ENCODE measurements around the gene PAXX. TPM values are rescaled to one million over a fixed set of nuclear protein-coding genes. Genes with fewer than 3 reads are reported as not detected.

The PAXX gene
- total RNA-seq: 45.6 and 54.8 TPM in 2 replicates

GRCh38 chr9:136991993-136992818, at the start of gene PAXX:
TSS of gene PAXX (plus strand) at chr9:136992422. CDS start at chr9:136992444, 22 bp downstream.

DNA sequence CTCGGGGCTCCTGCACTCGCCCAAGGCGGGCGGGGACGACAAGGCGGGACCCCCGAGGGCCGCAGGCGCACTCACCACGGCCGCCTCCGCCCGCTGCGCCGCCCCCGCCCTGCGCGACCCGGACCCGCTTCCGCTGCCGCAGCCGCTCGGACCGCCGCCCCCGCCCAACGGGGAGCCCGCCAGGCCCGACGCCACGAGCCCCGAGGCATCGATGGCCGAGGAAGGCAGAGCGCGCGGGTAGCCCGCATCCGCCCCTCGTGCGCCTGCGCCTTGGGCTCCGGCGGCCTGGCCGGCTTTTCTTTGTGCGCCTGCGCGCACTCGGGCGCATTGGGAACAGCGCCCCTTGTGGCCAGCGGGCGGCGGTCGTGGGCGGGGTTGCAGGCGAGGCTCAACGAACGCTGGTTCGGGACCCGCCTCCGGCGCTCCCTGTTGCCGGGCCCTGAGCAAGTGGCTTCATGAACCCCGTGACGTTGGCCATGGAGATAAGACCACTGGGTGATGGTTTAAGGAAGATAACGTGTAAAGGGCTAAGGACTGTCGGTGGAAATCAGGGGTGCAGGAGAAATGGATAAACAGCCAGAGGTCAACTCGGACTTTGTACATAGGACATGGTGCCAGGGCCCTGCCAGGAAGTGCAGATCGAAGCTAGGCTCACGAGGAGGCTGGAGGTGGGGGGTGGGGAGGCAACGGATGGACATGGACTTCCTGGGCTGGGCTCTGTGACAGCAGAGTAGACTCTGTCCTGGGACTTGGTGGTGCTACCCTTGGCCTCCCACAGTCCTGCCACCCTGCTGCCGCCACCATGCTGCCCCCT, 47.5 kb upstream of the PAXX start, which contains the start of the genes C8G and FBXW5:
Gene C8G, plus strand, starts transcription at position 725 of the 814 bp plus-strand sequence. Its CDS starts 78 bp downstream, at position 803.
Gene FBXW5, minus strand, starts transcription at position 220 of the 814 bp plus-strand sequence. CDS start 655 bp downstream, outside the sequence.

GRCh38 chr9:136951541-136952320, 40.5 kb upstream of the PAXX start, which contains the start of gene LCN12:
TSS of gene LCN12 (plus strand) at chr9:136952273. CDS start at chr9:136952328, 55 bp downstream.

GRCh38 chr9:136977223-136977622, 15.0 kb upstream of the PAXX start, which contains the start of gene PTGDS:
TSS of gene PTGDS (plus strand) at chr9:136977504. CDS start at chr9:136977579, 75 bp downstream.

DNA sequence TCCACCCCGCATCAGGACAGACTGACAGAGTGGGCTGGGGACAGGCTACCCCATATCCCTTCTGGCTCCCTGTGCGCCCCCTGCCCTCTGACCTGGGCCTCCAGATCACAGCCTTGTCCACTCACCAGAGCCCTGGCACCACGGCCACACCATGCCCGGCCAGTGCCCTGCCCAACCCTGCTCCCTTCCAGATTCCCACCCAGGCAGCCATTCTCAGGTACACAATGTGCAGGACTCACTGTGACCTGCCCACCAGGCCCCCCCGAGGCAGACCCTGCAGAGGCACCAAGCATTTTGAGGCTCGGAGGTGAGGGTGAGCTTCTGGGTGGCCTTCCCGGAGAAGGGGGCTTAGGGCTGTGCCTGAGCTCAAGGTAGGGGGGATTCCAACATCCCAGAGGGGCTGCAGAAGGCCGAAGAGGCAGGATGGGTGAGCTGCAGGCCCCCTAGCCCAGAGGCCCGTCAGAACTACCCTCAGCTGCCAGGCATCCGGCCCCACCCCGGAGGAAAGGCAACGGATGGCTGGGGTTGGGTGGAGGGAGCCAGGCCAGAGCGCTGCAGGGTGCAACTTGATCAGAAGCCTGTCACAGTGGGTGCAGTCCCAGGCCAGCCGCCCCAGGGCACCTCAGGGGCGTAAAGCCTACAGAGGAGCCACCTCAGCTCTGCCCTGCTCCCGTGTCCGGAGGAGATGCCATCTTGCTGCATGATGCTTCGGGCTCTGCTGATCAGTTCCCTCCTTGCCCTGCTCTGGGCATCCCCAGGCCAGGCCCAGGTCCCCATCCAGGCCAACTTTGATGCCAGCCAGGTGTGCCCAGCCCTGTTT, 9.8 kb upstream of the PAXX start, which contains the start of gene LCNL1:
Gene LCNL1, plus strand, starts transcription at position 762 of the 820 bp plus-strand sequence. CDS start 594 bp downstream, outside the sequence.

GRCh38 chr9:136996361-136997292, 4.4 kb downstream of the PAXX start, which contains the start of gene CLIC3:
TSS of gene CLIC3 (minus strand) at chr9:136996568. CDS start at chr9:136996543, 25 bp downstream.

DNA sequence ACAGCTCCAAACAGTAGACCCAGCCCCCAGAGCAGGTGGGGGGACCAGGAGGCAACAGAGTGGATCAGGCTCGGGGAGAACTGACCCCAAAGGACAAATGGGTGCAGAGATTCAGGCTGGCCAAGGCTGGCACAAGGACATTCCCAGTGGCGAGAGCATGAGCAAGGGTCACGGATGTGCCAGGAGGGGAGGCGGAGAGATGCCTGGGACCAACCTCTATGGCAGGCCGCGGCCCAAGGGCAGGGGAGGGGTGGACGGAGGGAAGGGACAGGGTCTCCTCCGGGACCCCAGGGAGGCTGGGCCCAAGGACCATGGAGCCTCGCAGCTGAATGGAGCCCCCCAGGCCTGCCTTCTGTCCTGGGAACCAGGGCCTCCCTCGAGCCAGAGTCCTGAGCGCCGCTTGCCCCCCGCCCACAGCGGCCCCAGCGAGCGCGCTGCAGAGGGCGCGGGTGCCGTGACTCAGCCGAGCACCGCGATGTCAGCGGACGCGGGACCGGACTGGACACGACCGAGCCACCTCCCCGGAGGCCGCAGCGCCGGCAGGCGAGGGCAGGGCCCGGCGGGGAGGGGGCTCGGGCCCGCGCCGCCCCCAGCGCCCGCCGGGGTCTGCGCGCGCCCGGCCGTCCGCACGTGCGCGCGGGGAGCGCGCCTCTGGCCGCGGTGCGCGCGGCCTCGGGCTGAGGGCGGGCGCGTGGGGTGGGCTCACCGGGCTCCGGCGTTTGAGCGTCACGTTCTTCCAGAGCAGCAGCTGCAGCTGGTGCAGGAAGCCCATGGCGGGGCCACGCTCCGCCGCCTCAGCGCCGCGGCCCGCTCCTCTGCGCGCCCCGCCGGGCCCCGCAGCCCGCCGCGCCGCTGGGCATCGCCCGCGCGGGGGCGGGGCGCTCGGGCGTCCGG, 35.4 kb downstream of the PAXX start, which contains the start of gene ABCA2:
Gene ABCA2, minus strand, starts transcription at position 869 of the 894 bp plus-strand sequence. Its CDS starts 97 bp downstream, at position 772.

DNA sequence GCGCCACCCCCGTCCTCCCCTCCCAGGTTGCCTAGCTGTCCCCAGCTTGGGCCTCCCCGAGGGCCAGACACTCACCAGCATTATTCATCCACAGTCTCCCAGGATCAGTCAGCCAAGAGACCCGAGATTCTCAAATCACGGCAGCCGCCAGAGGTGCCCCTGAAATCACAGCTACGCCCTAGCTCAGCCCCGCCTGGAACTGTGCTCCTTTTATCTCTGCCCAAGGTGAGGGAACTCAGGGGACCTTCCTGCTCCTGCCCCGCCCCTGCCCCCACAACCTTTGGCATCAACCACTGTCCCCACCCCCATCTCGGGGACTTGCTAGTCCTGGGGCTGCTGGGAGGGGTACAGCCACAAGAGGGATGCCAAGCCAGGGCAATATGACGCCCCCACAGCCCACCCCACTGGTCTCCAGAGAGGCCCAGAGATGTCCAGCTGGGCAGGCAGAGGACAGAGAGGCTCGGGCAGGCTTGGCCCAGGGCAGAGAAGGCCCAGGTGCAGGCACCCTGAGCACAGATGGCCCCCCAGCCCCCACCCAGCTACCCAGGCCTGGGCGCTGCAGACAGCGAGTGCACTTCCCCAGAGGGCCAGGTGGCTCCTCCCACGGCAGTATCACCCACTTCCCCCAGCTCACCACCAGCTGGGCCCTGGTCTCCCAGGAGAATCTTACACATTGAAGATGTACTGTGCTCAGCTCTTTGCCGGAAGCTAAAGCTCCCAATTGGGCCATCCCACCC, 39.9 kb downstream of the PAXX start, which contains the start of gene FUT7:
Gene FUT7, minus strand, starts transcription at position 185 of the 737 bp plus-strand sequence. Its CDS starts 97 bp downstream, at position 88.

Other genes starting within 250 kb of the PAXX start
- not detected in 2 replicates for gene LCN10, start 249.5 kb upstream of the PAXX start, total RNA-seq
- gene LCN6, start 243.9 kb upstream of the PAXX start, total RNA-seq: not detected in 2 replicates
- not detected in 2 replicates for gene LCN8, start 234.2 kb upstream of the PAXX start, total RNA-seq
- not detected in 2 replicates for gene LCN15, start 227.9 kb upstream of the PAXX start, total RNA-seq
- gene TMEM141, start 201.1 kb upstream of the PAXX start, total RNA-seq: 240 and 247 TPM in 2 replicates
- gene CCDC183, start 196.1 kb upstream of the PAXX start, total RNA-seq: 1.3 TPM in 1 of 2 replicates, not detected in the other
- gene RABL6, start 184.5 kb upstream of the PAXX start, total RNA-seq: 82.2 and 126 TPM in 2 replicates
- gene AJM1, start 149.9 kb upstream of the PAXX start, total RNA-seq: 0.87 and 2.0 TPM in 2 replicates
- 127 and 150 TPM in 2 replicates for gene PHPT1, start 143.0 kb upstream of the PAXX start, total RNA-seq
- 2.6 and 3.1 TPM in 2 replicates for gene MAMDC4, start 140.1 kb upstream of the PAXX start, total RNA-seq
- gene EDF1, start 126.1 kb upstream of the PAXX start, total RNA-seq: 302 and 330 TPM in 2 replicates
- 10.0 and 16.7 TPM in 2 replicates for gene TRAF2, start 105.9 kb upstream of the PAXX start, total RNA-seq
- 149 and 155 TPM in 2 replicates for gene FBXW5, start 47.7 kb upstream of the PAXX start, total RNA-seq
- not detected in 2 replicates for gene C8G, start 47.2 kb upstream of the PAXX start, total RNA-seq
- gene LCN12, start 40.1 kb upstream of the PAXX start, total RNA-seq: not detected in 2 replicates
- not detected in 2 replicates for gene PTGDS, start 14.9 kb upstream of the PAXX start, total RNA-seq
- gene LCNL1, start 9.4 kb upstream of the PAXX start, total RNA-seq: not detected in 2 replicates
- 3.3 and 8.7 TPM in 2 replicates for gene CLIC3, start 4.1 kb downstream of the PAXX start, total RNA-seq
- 0.95 and 5.2 TPM in 2 replicates for gene ABCA2, start 35.8 kb downstream of the PAXX start, total RNA-seq
- gene FUT7, start 39.7 kb downstream of the PAXX start, total RNA-seq: not detected in 2 replicates
- gene NPDC1, start 53.8 kb downstream of the PAXX start, total RNA-seq: 2.9 and 9.0 TPM in 2 replicates
- 0.11 and 0.39 TPM in 2 replicates for gene ENTPD2, start 61.6 kb downstream of the PAXX start, total RNA-seq
- gene SAPCD2, start 78.1 kb downstream of the PAXX start, total RNA-seq: 4.0 and 10.3 TPM in 2 replicates
- gene UAP1L1, start 85.1 kb downstream of the PAXX start, total RNA-seq: 1.2 and 3.8 TPM in 2 replicates
- gene MAN1B1, start 94.6 kb downstream of the PAXX start, total RNA-seq: 63.0 and 80.3 TPM in 2 replicates
- gene DPP7, start 122.3 kb downstream of the PAXX start, total RNA-seq: 25.3 and 29.1 TPM in 2 replicates
- 0.04 and 0.23 TPM in 2 replicates for gene GRIN1, start 146.7 kb downstream of the PAXX start, total RNA-seq
- gene LRRC26, start 177.6 kb downstream of the PAXX start, total RNA-seq: not detected in 2 replicates
- gene TMEM210, start 179.6 kb downstream of the PAXX start, total RNA-seq: not detected in 2 replicates
- 8.4 and 11.1 TPM in 2 replicates for gene ANAPC2, start 196.1 kb downstream of the PAXX start, total RNA-seq
- gene SSNA1, start 196.3 kb downstream of the PAXX start, total RNA-seq: 95.3 and 137 TPM in 2 replicates
- gene TPRN, start 208.3 kb downstream of the PAXX start, total RNA-seq: 4.9 and 6.7 TPM in 2 replicates
- 29.0 and 40.6 TPM in 2 replicates for gene TMEM203, start 213.2 kb downstream of the PAXX start, total RNA-seq
- 9.0 and 11.4 TPM in 2 replicates for gene NDOR1, start 213.3 kb downstream of the PAXX start, total RNA-seq
- gene RNF208, start 229.8 kb downstream of the PAXX start, total RNA-seq: 0.23 TPM in 1 of 2 replicates, not detected in the other
- gene CYSRT1, start 232.8 kb downstream of the PAXX start, total RNA-seq: 0.70 and 1.4 TPM in 2 replicates
- gene RNF224, start 235.1 kb downstream of the PAXX start, total RNA-seq: 0.15 TPM in 1 of 2 replicates, not detected in the other
- not detected in 2 replicates for gene SLC34A3, start 238.5 kb downstream of the PAXX start, total RNA-seq
- gene TUBB4B, start 248.9 kb downstream of the PAXX start, total RNA-seq: 439 and 1,151 TPM in 2 replicates